IMR-90 (cell line): ENCODE data around the gene UNC5A. TPM values are rescaled to one million over a fixed set of nuclear protein-coding genes. Genes with fewer than 3 reads are reported as not detected.

Source experiments
- ATAC-seq: fragments of 200-7000 bp; cut with Tn5 transposase; 2 replicates; pipeline ENCODE4 v1.9.1; 2020; ENCODE audit warnings: low read depth, mild to moderate bottlenecking, moderate library complexity
- BruUV-seq: library from RNA; stranded (reverse); fragments of 400-500 nt; replicated peaks from 2 replicates; lab custom pipeline; 2021; lab: Mats Ljungman, UMichigan
- CTCF ChIA-PET: fragments of 300-600 bp; formaldehyde crosslinking; extraction: SDS; loops from one replicate; lab custom pipeline; 2021; ENCODE audit warnings: antibody characterized with exemption; lab: Yijun Ruan, JAX
- POLR2A ChIA-PET: fragments of 300-600 bp; sonication (Branson Sonifier 250); formaldehyde crosslinking; loops from one replicate; lab custom pipeline; 2022; ENCODE audit warnings: antibody characterized with exemption; ENCODE audit not compliant: unreplicated experiment; lab: Charles Lee
- DNase-seq: peaks from one replicate; pipeline ENCODE4 v3.0.0; 2013
- H2AFZ ChIP-seq: replicated peaks from 2 replicates; pipeline ENCODE3; 2013; ENCODE audit warnings: low read length, mild to moderate bottlenecking; ENCODE audit not compliant: poor library complexity
- H2AK5ac ChIP-seq: 2 replicates; pipeline ENCODE4 v1.6.1; 2013; ENCODE audit warnings: low read depth, low read length, inconsistent platforms
- H2AK9ac ChIP-seq: replicated peaks from 2 replicates; pipeline ENCODE3; 2013; ENCODE audit warnings: mild to moderate bottlenecking, low read depth, low read length, moderate library complexity; ENCODE audit not compliant: poor library complexity
- H2BK120ac ChIP-seq: 2 replicates; pipeline ENCODE4 v1.6.1; 2013; ENCODE audit warnings: low read depth, low read length, inconsistent platforms
- H2BK15ac ChIP-seq: 3 replicates; pipeline ENCODE4 v1.6.1; 2013; ENCODE audit warnings: low read depth, low read length, inconsistent platforms
- H2BK20ac ChIP-seq: 2 replicates; pipeline ENCODE4 v1.6.1; 2013; ENCODE audit warnings: low read depth, mild to moderate bottlenecking, inconsistent platforms, low read length, moderate library complexity
- H2BK5ac ChIP-seq: 2 replicates; pipeline ENCODE4 v1.6.1; 2013; ENCODE audit warnings: mild to moderate bottlenecking, low read depth, low read length, inconsistent platforms; ENCODE audit not compliant: poor library complexity, severe bottlenecking
- H3K14ac ChIP-seq: replicated peaks from 2 replicates; pipeline ENCODE4 v1.6.1; 2013; ENCODE audit warnings: low read depth, low read length, inconsistent platforms
- H3K18ac ChIP-seq: 2 replicates; pipeline ENCODE4 v1.6.1; 2013; ENCODE audit warnings: low read depth, low read length, control low read depth
- H3K23ac ChIP-seq: 2 replicates; pipeline ENCODE4 v1.6.1; 2013; ENCODE audit warnings: low read depth, low read length, inconsistent platforms
- H3K27ac ChIP-seq: 2 replicates; pipeline ENCODE4 v1.5.1; 2013; ENCODE audit warnings: mild to moderate bottlenecking, control low read depth, low read length; ENCODE audit not compliant: insufficient read depth
- H3K27me3 ChIP-seq: 2 replicates; pipeline ENCODE4 v1.6.1; 2013; ENCODE audit warnings: low read length; ENCODE audit not compliant: control insufficient read depth, insufficient read depth
- H3K36me3 ChIP-seq: 2 replicates; pipeline ENCODE4 v1.6.1; 2013; ENCODE audit warnings: low read length, mixed read lengths; ENCODE audit not compliant: control insufficient read depth, insufficient read depth
- H3K4ac ChIP-seq: 2 replicates; pipeline ENCODE4 v1.6.1; 2013; ENCODE audit warnings: low read depth, low read length, inconsistent platforms
- H3K4me1 ChIP-seq: 2 replicates; pipeline ENCODE4 v1.6.1; 2013; ENCODE audit warnings: low read length, mixed read lengths; ENCODE audit not compliant: control insufficient read depth, insufficient read depth
- H3K4me2 ChIP-seq: 2 replicates; pipeline ENCODE4 v1.6.1; 2013; ENCODE audit warnings: low read depth, mild to moderate bottlenecking, control low read depth, low read length, moderate library complexity
- H3K4me3 ChIP-seq: 2 replicates; pipeline ENCODE4 v1.5.1; 2013; ENCODE audit warnings: low read depth, mild to moderate bottlenecking, control low read depth, low read length, moderate library complexity; ENCODE audit not compliant: insufficient read depth
- H3K56ac ChIP-seq: 2 replicates; pipeline ENCODE4 v1.6.1; 2013; ENCODE audit warnings: low read length, inconsistent platforms; ENCODE audit not compliant: insufficient read depth; ENCODE audit errors: extremely low read depth
- H3K79me1 ChIP-seq, 2 experiments: 2 replicates each; pipeline ENCODE4 v1.6.1; 2013; ENCODE audit warnings: low read length in 2 of 2, inconsistent platforms in 1 of 2, low read depth in 1 of 2
- H3K9ac ChIP-seq: 2 replicates; pipeline ENCODE4 v1.6.1; 2013; ENCODE audit warnings: low read depth, low read length, control low read depth
- H3K9me1 ChIP-seq: 2 replicates; pipeline ENCODE4 v1.6.1; 2013; ENCODE audit warnings: low read length, inconsistent platforms; ENCODE audit not compliant: insufficient read depth
- H3K9me3 ChIP-seq: 2 replicates; pipeline ENCODE4 v1.6.1; 2013; ENCODE audit warnings: low read length; ENCODE audit not compliant: control insufficient read depth, insufficient read depth
- H4K20me1 ChIP-seq: 2 replicates; pipeline ENCODE4 v1.6.1; 2013; ENCODE audit warnings: low read length, inconsistent platforms; ENCODE audit not compliant: insufficient read depth
- H4K5ac ChIP-seq: 2 replicates; pipeline ENCODE4 v1.6.1; 2013; ENCODE audit warnings: mild to moderate bottlenecking, low read depth, low read length, control low read depth
- H4K8ac ChIP-seq, 2 experiments: 2 replicates each; pipeline ENCODE4 v1.6.1; 2013; ENCODE audit warnings: low read depth in 2 of 2, low read length in 2 of 2, control low read depth in 1 of 2, inconsistent platforms in 1 of 2
- H4K91ac ChIP-seq: 2 replicates; pipeline ENCODE4 v1.6.1; 2013; ENCODE audit warnings: low read depth, low read length, inconsistent platforms; ENCODE audit not compliant: insufficient read depth
- BHLHE40 ChIP-seq: fragments of 150-350 bp; IDR thresholded peaks from 2 replicates; pipeline ENCODE4 v1.6.1; 2016; ENCODE audit warnings: mild to moderate bottlenecking, low read depth, low read length
- CEBPB ChIP-seq: IDR thresholded peaks from 2 replicates; pipeline ENCODE4 v1.6.1; 2012; ENCODE audit warnings: low read depth, low read length, improper control_type of control experiment
- CHD1 ChIP-seq: IDR thresholded peaks from 2 replicates; pipeline ENCODE4 v1.6.1; 2012; ENCODE audit warnings: low read depth, low read length, improper control_type of control experiment
- ELK1 ChIP-seq: fragments of 150-350 bp; IDR thresholded peaks from 2 replicates; pipeline ENCODE4 v1.6.1; 2016; ENCODE audit warnings: low read depth, mild to moderate bottlenecking, low read length, moderate library complexity, borderline replicate concordance
- FOS ChIP-seq: fragments of 150-350 bp; IDR thresholded peaks from 2 replicates; pipeline ENCODE4 v1.6.1; 2016; ENCODE audit warnings: low read depth, low read length
- MAFK ChIP-seq: IDR thresholded peaks from 2 replicates; pipeline ENCODE4 v1.6.1; 2012; ENCODE audit warnings: low read depth, low read length, improper control_type of control experiment
- MAZ ChIP-seq: IDR thresholded peaks from 2 replicates; pipeline ENCODE4 v1.6.1; 2012; ENCODE audit warnings: low read depth, mild to moderate bottlenecking, low read length, improper control_type of control experiment, moderate library complexity, borderline replicate concordance
- MXI1 ChIP-seq: IDR thresholded peaks from 2 replicates; pipeline ENCODE4 v1.6.1; 2012; ENCODE audit warnings: low read depth, mild to moderate bottlenecking, low read length, moderate library complexity, borderline replicate concordance
- POLR2A ChIP-seq: IDR thresholded peaks from 2 replicates; pipeline ENCODE4 v1.6.1; 2012; ENCODE audit warnings: mild to moderate bottlenecking, low read depth, low read length
- RAD21 ChIP-seq: IDR thresholded peaks from 2 replicates; pipeline ENCODE4 v1.6.1; 2012; ENCODE audit warnings: low read length, improper control_type of control experiment
- RCOR1 ChIP-seq: IDR thresholded peaks from 2 replicates; pipeline ENCODE4 v1.6.1; 2012; ENCODE audit warnings: mild to moderate bottlenecking, low read length, improper control_type of control experiment; ENCODE audit not compliant: insufficient replicate concordance
- RFX5 ChIP-seq: IDR thresholded peaks from 2 replicates; pipeline ENCODE4 v1.8.0; 2012; ENCODE audit warnings: low read depth, mild to moderate bottlenecking, low read length, moderate library complexity
- WGBS, 2 experiments: methylation state at CpG; one replicate each; pipeline versions ENCODE4 v1.1.5 to v1.1.7; 2013; ENCODE audit warnings: missing lambda C conversion rate in 2 of 2; ENCODE audit not compliant: insufficient read length in 1 of 2; ENCODE audit errors: extremely low coverage in 2 of 2; 5-methylcytosine and 5-hydroxymethylcytosine counted together
- dilution Hi-C: fragments of 300-500 bp; cut with HindIII; formaldehyde crosslinking; loops from one replicate; pipeline ENCODE4 v1.14.3; 2018; ENCODE audit warnings: low sequenced_read_pairs; ENCODE audit not compliant: unreplicated experiment
- in situ Hi-C: fragments of 300-500 bp; cut with MboI; formaldehyde crosslinking; loops from 3 replicates; pipeline ENCODE4 v1.14.3; 2019; ENCODE audit warnings: low sequenced_read_pairs, inconsistent platforms, mixed read lengths
- intact Hi-C: fragments of 100-400 bp; cut with micrococcal nuclease; formaldehyde crosslinking; loops from 2 replicates; pipeline ENCODE4 v1.10.0; 2022
- polyA plus RNA-seq, 3 experiments: library from polyadenylated mRNA; depleted of rRNA; stranded (reverse); fragments of >200 nt; gene quantifications; 2 replicates each; pipeline ENCODE4 v1.2.3, GENCODE V29; 2012; ENCODE audit warnings: low replicate concordance in 1 of 3
- total RNA-seq: library from RNA; depleted of rRNA; stranded (reverse); fragments of >200 nt; gene quantifications from 2 replicates; pipeline ENCODE4 v1.2.3, GENCODE V29; 2012

UNC5A gene
- total and polyA plus RNA-seq, 2 of the 4 experiments (the other 2 are of a cell fraction): not detected

- Histone ChIP-seq H3K27ac (no peak overlapping the region), H3K9ac (no peak overlapping the region), H2BK20ac (no peak overlapping the region), H3K9me1 (no peaks in the 10 kb centered on the region), H3K4ac (no peak overlapping the region), H3K56ac (no peak overlapping the region), H3K14ac (no peak overlapping the region), H3K9me3 (no peaks in the 10 kb centered on the region), H4K91ac (no peak overlapping the region), H2BK5ac (no peak overlapping the region), H3K23ac (no peak overlapping the region), H3K79me1 (no peaks in the 10 kb centered on the region), H3K4me2 (no peak overlapping the region), H3K36me3 (no peaks in the 10 kb centered on the region), H2BK120ac (no peak overlapping the region), H4K20me1 (no peaks in the 10 kb centered on the region; the same call in 1 of the 2 replicates), H3K18ac (no peak overlapping the region), H3K4me3 (no peak overlapping the region), H2AK5ac (no peak overlapping the region), H4K5ac (no peak overlapping the region), H3K4me1 (no peaks in the 10 kb centered on the region), H2AFZ (peak overlapping the region; percentile 32), H3K27me3 (peaks cover 46% of the 10 kb centered on the region), H4K8ac (no peak overlapping the region), H2BK15ac (no peak overlapping the region), H2AK9ac (peak overlapping the region; percentile 24)
- TF ChIP-seq CEBPB: no peak
- TF ChIP-seq MAFK: no peak
- no peak for TF ChIP-seq RAD21
- TF ChIP-seq MXI1: no peak
- no peak for TF ChIP-seq MAZ
- no peak for TF ChIP-seq RFX5
- no peak for TF ChIP-seq ELK1
- no peak for TF ChIP-seq FOS
- TF ChIP-seq CHD1: no peak
- TF ChIP-seq POLR2A: no peak
- no peak for TF ChIP-seq BHLHE40
- TF ChIP-seq RCOR1: no peak
- intact Hi-C loops: no loop called here
- ChIA-PET POLR2A (no interaction called here), CTCF (no interaction called here)
- dilution Hi-C loops: no loop called here
- DNase-seq (no peak), ATAC-seq (no peak)
- in situ Hi-C loops: no loop called here
- no TSS peak for BruUV-seq
- 81% methylated on average over 3 of the region's 6 CpGs; no CpG with 5 or more reads in 1 of the 2 experiments for WGBS, 2 experiments
Observed at GRCh38 chr5:176894298-176894697, 83.9 kb downstream of the UNC5A start.
